NCI-H82 (cell line): ENCODE results near the gene UXS1.

Source experiments
- DNase-seq: peaks from one replicate; lab custom pipeline; 2025; lab: John Stamatoyannopoulos, UW

The UXS1 gene

DNA sequence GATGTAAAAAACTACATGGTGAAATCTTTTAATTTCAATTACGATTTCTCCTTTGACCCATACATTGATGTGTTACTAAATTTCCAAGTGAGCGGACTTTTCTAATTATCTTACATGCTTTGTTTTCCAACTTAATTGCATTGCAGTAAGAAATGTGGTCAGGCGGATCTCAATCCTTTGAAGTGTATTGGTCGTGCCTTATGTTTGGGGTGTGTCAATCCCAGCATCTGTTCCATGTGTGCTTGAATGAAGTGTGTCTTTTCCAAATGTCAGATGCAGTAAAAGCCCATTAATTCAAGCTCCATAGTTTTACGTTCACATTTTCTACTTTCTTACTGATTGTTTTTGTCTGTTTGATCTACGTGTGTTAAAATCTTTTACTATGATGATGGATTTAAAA is 113.1 kb downstream of the UXS1 start:
- peak; percentile 79 for DNase-seq

DNA sequence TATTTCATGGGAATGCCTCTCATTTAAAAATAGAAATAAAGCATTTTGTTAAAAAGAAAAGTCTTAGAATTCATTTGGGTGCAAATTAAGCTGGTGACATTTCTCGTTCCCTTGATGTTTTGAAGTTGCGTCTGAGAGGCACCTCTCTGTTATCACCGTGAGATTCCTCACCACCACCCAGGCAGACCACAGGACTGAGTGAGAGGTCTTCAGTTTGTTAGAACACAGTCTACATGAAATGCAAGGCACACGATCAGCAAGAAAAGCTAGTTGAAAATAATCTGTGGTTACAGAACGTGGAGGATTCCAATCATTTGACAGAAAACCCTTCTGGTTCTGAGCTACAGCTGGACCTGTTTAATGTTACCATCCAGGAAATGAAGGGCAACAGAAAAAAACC is 116.0 kb downstream of the UXS1 start:
- DNase-seq: no peak

DNA sequence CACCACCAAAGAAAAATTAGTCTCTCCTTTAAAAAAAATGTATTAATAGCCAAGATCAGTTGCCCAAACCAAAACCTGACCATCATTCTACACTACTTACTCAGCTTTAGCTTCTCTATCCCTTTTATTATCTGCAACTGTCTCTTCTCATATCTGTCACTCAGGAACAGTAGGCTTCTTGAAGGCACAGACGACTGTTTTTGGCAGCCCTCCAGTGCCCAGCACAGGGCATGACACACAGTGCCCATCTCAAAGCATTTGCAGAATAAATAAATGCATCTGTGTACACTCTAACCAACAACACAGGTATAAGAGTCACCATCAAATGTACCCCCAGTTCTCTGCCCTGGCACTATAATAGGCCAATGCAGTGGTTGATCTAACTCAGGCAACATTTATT is 117.2 kb downstream of the UXS1 start:
- DNase-seq: no peak

DNA sequence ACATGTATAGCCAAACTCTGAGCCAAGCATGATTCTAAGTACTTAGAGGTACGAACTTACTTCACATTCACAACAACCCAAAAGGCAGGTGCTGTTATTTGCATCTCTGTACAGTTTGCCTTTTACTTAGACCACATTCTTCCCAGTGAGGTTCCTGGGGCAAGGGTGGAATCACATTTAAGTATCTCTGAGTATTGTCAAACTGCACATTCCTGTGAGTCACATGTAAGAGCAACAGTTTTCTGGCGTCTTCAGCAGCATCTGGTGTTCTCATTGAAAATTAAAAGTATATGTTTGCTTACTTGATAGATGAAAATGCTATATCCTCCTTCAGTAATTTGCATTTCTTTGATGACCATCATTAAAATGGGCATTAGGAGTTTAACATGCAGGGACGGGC is 119.1 kb downstream of the UXS1 start:
- DNase-seq: no peak

DNA sequence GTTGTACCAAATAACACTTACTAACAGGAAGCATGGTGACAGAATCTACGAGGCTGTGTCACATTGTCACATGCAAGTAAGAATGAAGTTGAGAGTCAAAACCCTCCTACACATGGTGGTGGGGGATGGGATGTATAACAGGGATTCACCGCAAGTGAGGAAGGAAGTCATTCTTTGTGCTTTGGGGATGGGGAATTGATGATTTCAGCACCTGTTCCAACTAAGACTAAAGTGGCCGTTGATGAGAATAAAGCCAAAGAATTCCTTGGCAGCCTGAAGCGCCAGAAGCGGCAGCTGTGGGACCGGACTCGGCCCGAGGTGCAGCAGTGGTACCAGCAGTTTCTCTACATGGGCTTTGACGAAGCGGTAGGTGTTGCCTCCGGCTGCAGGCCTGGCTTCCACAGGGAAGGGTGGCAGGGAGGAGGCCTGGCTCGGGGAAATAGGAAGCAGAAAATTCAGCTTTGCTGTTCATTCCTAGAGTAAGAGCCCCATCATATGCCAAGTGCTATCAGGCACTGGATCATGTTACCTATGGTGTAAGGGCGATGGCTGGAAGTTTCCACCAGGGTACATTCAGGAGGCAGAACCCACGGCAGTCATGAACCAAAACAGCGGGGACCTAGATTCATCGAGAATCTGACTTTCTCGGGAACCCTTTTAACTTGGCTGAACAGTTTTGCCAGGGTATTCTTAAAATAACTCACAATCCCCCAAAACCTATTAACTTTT is 120.3 kb downstream of the UXS1 start:
- DNase-seq: no peak

DNA sequence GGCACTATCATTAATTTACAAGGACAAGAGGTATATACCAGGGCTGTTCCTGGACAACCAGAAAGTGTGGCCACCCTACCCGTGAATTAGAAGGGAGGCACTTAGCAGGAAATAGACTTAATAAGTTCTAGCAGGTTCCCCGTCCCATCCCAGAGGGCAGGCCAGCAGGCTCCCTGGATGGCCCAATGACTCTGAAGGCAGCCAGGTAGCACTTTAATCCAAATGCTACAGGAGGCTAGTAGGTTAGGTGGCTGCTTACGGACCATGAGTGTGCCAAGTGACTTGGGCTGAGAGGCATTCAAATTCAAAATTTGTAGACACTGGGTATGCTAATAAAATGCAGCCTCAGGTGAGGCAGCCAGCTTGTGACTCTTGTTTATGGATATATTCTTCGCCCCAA is 123.9 kb downstream of the UXS1 start:
- no peak for DNase-seq

DNA sequence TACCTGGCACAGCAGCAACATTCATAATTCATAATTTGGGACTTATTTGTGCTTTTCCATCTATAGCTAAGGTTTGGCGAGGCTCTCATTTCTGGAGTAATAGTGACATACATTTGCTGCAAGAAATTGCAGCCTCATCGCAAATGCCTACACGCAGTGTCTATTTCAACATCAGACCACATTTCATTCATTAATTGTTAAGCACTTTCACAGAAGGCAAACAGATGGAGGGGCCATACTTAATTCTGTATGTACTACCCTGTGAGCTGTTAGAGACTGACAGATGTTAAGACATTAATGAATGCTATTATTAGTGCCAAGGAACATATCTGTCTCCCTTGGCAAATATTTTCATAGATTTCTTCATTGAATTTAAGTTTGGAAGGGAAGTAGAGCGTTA is 125.7 kb downstream of the UXS1 start:
- peak; percentile 92 for DNase-seq

DNA sequence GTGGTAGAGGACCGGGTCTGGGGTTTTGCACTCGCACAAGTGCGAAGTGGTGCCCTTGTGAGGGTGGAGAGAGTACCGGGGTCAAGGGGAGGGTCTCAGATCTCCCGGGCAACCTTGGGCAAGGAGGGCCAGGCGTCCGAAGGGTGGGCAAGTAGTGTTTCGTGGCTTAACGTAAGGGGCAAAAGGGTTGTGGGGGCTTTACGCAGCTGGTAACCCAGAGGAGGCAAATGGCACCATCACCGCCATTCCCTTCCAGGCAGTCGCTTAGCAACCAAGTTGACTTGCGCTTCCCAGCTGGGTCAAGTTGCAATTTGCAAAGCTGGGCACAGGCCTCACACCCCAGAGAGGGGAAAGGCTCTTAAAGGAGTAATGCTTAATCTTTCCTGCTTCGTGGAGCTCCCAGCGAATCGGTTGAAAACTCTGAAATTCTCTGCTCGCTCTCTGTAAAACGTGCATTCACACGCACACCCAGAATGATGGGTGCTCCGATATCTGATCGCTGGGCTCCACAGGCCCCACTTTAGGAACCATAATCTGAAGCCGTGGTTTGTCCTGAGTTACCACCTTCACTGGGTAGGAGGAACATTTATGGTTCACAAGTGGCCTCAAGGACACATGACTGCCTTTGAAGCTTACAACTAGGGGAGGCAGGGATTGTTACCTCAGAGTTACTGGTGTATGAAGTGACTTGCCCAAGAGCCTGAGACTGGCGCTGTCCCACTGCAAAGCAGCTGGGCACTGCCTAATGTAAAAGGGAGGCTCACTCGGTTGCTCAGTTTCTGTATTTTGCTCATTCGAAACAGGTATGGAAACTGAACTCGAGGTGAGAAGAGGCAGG is 127.9 kb downstream of the UXS1 start:
- no peak for DNase-seq

DNA sequence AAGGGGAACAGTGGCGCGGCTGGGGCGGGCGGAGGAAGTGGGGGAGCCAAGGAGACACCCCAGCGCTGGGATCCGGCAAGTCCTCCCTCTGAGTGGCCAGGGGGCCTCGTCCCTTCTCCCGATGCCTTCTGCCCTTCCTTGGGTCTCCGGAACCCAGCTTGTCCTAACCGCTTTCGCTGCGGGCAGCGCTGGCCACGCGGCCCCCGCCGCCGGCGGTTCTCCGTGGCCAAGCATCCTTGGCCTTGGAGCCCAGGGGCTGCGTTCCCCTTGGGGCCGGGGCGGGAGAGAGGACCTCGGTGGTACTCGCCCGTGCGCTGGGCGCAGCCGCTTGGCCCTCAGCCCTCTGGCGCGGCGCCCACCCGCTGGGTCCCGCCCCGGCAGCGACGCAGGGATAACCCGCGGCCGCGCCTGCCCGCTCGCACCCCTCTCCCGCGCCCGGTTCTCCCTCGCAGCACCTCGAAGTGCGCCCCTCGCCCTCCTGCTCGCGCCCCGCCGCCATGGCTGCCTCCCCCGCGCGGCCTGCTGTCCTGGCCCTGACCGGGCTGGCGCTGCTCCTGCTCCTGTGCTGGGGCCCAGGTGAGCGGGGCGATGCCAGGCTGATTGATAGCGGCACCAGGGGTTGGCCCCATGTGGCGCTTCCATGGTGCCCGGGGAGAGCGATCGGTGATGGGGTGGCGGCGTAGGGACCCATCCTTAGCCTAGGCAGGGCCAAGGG is 128.7 kb downstream of the UXS1 start:
- DNase-seq: no peak

DNA sequence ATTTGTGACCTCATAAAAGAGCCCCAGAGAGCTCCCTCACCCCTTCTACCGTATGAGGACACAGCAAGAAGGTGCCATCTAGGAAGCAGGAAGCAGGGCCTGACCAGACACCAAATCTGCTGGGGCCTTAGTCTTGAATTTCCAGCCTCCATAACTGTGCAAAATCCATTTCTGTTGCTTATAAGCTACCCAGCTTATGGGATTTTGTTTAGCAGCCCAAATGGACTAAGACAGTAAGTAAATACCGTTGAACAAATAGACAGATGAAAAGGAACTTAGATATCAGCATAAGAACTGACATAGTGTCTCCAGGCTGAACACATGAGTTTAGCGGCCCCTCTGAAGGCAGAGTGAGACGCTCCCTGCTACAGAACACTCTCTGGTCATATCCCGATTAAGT is 130.9 kb downstream of the UXS1 start:
- peak; percentile 28 for DNase-seq

DNA sequence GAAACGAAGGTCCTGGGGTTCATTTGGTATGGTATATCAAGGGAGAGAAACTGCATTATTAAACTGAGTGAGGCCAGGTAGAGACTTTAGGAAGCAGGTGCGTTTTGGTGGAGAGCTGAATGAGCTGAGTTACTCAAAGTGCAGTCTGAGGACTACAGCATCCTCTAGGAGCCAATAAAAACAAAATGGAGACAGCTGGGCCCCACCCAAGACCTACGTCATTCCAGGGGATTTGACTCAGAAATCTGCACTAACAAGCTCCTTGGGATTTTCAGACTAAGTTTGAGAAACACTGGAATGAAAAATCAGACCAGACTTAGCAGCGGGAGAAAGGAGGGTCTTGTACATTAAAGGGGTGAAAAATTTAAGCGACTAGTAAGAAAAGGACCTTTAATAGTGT is 131.5 kb downstream of the UXS1 start:
- DNase-seq: peak; percentile 36

DNA sequence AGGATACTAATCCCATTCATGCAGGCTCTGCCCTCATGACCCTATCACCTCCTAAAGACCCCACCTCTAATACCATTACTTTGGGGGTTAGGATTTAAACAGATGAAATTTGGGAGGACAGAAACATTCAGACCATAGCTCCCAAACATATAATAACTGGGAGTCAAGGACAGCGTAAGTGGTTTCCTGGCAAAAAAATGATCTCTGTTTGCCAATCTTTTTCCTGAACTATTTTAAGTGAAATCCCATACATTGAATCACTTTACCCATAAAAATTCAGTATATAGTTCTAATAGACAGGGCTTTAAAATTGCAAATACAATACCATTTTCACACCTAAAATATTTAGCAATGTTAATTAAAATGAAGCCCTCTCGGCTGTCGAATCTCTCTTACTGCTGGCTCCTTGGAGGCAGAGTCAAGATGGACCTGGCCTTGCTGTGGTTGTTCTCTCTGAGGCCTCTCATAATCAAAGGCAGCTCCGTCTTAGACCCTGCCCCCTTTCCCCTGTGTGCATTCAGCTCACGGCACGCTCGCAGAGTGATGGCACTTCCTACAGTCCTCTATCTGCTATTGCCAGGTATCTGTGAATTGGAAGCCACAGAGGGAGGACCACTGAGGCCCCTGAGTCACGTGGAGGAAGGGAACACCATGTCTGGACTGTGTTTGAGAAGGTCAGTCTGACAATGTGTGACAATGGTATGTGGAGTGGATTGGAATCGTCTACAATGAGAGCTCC is 132.3 kb downstream of the UXS1 start:
- no peak for DNase-seq

DNA sequence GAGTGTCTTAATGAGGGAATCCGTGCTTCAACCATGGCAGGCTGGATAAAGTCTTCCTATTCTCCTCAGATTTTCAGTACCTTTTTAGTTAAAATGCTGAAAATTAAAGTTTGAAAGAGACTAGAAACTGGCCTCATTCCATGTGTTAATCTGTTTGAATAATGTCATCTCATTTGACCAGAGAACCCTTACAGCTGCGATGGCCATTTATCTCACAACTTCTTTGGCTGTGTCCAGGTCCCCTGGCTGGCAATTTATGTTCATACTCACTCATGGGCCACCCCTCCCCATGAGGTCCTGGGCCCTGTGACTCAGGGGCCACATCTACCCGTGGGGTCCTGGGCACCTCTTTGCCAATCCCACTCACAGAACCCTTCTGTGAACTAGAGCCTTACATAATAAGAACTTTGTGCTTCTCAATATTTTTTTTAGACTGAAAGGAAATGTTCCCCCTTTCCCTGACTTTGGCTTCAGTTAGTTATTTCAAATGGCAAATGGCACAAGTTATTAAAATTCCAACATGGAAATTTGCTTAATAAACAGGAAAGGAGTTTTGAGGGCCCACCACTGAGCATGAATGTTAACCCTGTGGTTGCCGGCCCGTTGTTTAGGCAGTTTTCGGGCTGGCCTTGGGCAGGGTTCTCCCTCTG is 134.6 kb downstream of the UXS1 start:
- DNase-seq: no peak

DNA sequence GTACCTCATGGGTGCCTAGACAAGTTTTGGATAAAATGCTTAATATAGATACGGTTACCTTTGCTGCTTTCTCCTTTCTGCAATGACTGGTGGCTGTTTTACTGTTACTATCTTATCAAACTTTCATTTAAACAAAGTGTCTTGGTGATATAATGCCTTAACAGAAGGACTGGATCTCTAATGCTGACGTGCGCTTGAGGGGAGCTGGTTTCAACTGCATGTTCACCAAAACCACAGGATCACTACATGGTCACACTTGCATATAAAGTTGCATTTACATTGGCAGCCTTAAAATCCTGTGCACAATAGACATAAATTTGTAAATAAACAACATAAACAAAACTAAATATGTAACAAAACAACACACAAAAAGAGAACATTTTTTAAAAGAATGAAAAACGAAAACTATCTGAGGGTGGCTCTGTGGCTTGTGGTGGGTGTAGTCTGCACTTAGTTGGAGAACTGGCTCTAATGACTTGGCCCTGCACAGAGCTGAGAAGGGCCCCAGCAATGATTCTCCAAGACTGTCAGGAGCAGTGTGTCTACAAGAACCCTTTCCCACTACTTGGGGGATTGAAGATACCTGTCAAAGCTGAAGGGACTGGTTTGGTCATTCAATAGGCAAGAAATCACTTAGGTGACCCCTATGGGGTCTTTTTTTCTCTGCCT is 135.5 kb downstream of the UXS1 start:
- DNase-seq: no peak

DNA sequence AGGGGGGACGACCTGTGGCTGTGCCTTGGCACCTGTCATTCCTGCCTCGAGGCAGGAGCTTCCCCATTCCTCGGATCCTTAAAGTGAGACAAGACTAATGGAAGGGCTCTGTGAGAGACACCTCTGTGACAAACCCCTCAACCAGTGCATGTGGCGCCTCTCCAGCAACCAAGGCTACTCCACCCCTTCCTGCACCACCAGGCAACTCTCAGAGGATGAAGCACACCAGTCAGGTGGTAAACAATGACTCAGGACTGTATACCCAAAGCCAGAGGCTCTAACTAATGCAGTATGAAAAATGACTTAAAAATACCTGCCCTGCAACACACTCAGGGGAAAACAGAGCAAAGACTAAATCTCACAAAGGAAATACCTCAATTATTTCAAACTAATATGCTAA is 136.9 kb downstream of the UXS1 start:
- DNase-seq: no peak

DNA sequence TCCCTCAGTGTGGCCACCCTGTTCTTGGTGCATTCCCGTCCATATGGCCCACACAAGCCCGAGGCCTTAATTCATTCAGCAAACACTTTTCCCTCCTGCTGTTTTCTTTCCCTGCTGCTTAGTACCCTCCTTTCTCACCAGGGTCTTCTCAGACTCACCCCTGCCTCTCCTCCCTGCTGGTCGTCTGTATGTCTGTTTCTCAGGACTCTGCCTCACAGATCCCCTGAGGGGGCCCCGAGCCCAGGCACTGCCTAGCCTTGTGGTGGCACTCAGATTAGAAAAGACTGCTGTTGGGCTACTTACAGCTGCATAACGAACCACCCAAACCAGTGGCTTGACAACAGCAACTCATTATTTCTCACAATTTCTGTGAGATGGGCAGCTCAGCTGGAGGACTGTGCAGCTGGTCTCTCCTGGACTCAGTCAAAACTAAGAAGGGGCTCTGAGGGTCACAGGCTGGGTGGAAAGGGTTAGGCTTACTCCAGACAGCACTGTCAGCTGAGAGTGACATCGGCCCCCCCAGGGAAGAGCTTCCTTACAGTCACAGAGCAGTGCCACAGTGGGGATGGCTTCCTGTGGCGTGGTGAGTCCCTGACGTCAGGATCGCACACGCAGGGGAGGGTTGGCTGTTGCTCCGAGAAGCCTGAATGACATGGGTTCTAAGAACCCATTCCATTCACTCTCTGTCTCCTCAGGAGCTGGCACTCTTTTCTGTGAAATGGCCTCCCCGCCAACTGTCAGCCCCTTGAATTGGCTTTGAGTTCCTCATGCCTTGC is 139.0 kb downstream of the UXS1 start:
- DNase-seq: no peak

DNA sequence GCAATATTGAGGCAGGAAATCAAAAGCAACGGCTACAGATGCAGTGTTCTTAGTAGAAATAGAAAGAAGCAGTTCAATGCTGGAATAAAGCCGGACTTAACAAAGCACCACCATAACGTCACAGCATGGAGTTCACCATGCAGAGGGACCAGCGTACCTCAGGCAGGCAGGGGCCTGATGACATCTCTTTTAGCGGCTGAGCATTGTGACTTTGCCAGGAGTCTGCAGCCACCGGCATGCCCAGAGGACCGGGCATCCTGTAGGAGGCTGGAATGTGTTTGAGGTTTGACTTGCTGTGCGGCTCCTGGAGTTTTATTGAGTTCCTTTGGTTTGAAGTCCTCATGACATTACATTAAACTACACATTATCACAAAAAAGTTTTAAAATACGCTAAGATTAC is 139.8 kb downstream of the UXS1 start:
- DNase-seq: no peak

DNA sequence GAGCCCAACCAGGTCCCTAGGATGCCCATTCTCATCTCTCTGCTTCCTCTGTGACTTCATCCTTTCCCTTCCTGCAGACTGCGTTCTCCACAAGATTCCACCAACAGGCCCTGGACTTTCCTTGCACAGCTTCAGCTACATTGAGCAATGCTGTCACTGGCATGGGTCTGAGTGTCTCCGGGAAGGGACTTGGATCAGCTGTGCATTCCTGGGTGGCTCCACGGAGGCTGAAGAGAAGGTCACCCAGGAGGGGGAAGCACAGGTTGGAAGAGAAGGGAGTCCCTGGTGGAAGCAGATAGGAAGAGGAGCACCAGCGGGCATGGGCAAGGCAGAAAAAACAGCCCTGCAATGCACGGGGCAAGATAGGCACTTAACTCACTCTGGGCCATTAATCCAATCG is 140.5 kb downstream of the UXS1 start:
- DNase-seq: no peak

DNA sequence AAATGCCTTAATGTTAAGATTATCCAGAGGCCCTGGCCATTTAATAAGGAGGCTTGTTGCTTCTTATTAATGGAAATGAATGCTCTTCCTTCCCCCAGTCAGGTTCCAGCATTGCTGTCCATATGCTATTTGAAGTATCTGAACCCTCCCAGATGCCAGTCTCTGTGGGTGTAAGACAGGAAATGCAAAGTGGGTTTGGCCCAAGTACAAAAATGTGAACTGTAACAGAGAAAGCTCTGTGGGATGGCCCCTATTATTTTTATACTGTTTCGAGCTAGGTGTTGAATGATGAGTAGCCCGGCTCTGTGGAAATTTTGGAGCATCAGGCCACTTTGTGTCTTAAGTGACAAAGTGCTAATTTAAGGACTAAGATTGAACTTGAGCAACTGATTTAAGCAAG is 141.0 kb downstream of the UXS1 start:
- no peak for DNase-seq

DNA sequence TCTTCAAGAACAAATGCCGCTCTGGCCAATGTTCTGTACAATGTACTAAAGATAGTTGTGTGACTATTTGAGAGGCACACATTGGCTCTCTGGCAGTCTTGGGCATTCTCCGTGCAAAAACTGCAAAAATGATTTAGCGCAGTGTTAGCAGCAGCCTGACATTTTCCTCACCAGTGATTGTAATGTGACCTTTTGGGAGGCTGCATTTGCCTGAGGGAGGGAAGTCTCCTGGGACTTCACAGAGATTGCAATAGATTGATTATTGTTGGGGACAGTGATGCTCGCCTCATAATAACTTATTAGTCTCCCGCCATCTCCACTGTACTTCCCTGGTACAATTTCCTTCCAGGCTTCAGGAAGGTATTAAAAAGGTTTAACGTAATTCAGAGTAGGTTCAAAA is 149.2 kb downstream of the UXS1 start:
- no peak for DNase-seq
